Spinal cord (tissue), 10 donors: ENCODE results near the gene TRABD2B. TPM values are rescaled to one million over a fixed set of nuclear protein-coding genes. Genes with fewer than 3 reads are reported as not detected.
A peak's percentile ranks its signal among the peaks of the same experiment; 100 is the strongest.

Experiments
- DNase-seq, 6 donors: peaks; one replicate each; pipeline versions ENCODE4 v3.0.0 to v3.0.0-alpha.2; 2013 to 2015; ENCODE audit warnings: low spot score in 6 of 6, low read depth in 4 of 6
- H3K27ac ChIP-seq: one replicate; pipeline ENCODE4 v1.5.1; 2013; ENCODE audit warnings: low read depth, low read length, control low read depth
- H3K27me3 ChIP-seq: one replicate; pipeline ENCODE4 v1.6.1; 2013; ENCODE audit warnings: low read length; ENCODE audit not compliant: control insufficient read depth, insufficient read depth
- H3K36me3 ChIP-seq: one replicate; pipeline ENCODE4 v1.6.1; 2013; ENCODE audit warnings: low read length; ENCODE audit not compliant: control insufficient read depth, insufficient read depth
- H3K4me1 ChIP-seq: one replicate; pipeline ENCODE4 v1.6.1; 2013; ENCODE audit warnings: low read length; ENCODE audit not compliant: control insufficient read depth, insufficient read depth
- H3K4me3 ChIP-seq: one replicate; pipeline ENCODE4 v1.5.1; 2013; ENCODE audit warnings: low read depth, low read length, control low read depth
- H3K9me3 ChIP-seq: one replicate; pipeline ENCODE4 v1.6.1; 2013; ENCODE audit warnings: low read length; ENCODE audit not compliant: control insufficient read depth, insufficient read depth
- WGBS: methylation state at CpG from one replicate; pipeline ENCODE4 v1.1.5; 2013; ENCODE audit warnings: missing lambda C conversion rate; ENCODE audit not compliant: insufficient coverage; 5-methylcytosine and 5-hydroxymethylcytosine counted together
- polyA plus RNA-seq, 2 donors: library from polyadenylated mRNA; unstranded; fragments of 120-200 nt; gene quantifications; one replicate each; pipeline ENCODE4 v1.2.1, GENCODE V29; 2013; ENCODE audit not compliant: insufficient read length in 2 of 2
- total RNA-seq, 2 donors: library from RNA; depleted of rRNA in 1 of 2; stranded (reverse); fragments of 120-200 nt in 1 of 2; fragments of >200 nt in 1 of 2; gene quantifications; one replicate each; pipeline versions ENCODE4 v1.2.3 to v1.2.4, GENCODE V29; 2013 to 2014
- donor health status: healthy.

The TRABD2B gene
- total and polyA plus RNA-seq, 4 donors = 0.89 to 3.1 (median 1.6) TPM

GRCh38 chr1:47792779-47793178 is 204.4 kb downstream of the TRABD2B start:
- no peak overlapping the region for H3K27ac ChIP-seq
- no peaks in the 10 kb centered on the region for H3K27me3 ChIP-seq
- H3K9me3 ChIP-seq = no peaks in the 10 kb centered on the region
- no peak for DNase-seq
- WGBS = no CpG with 5 or more reads among the region's 3 CpGs
- no peak overlapping the region for H3K4me3 ChIP-seq
- no peaks in the 10 kb centered on the region for H3K36me3 ChIP-seq
- H3K4me1 ChIP-seq = peaks cover 7% of the 10 kb centered on the region

- Histone ChIP-seq H3K9me3 (no peaks in the 10 kb centered on the region), H3K4me1 (peaks cover 3% of the 10 kb centered on the region), H3K27me3 (no peaks in the 10 kb centered on the region), H3K4me3 (no peak overlapping the region), H3K36me3 (no peaks in the 10 kb centered on the region), H3K27ac (no peak overlapping the region)
- 88% methylated on average over 2 of the region's 7 CpGs for WGBS
- no peak for DNase-seq
Measured at GRCh38 chr1:47791879-47792608, 205.1 kb downstream of the TRABD2B start.

GRCh38 chr1:47788761-47789160 is 208.4 kb downstream of the TRABD2B start:
- 100% methylated on average over 1 of the region's 4 CpGs for WGBS
- H3K9me3 ChIP-seq = no peaks in the 10 kb centered on the region
- DNase-seq = no peak
- peaks cover 18% of the 10 kb centered on the region for H3K4me1 ChIP-seq
- H3K27ac ChIP-seq = no peak overlapping the region
- H3K36me3 ChIP-seq = no peaks in the 10 kb centered on the region
- H3K27me3 ChIP-seq = no peaks in the 10 kb centered on the region
- H3K4me3 ChIP-seq = no peak overlapping the region

- H3K36me3 ChIP-seq = no peaks in the 10 kb centered on the region
- no peak overlapping the region for H3K4me3 ChIP-seq
- WGBS = no CpG with 5 or more reads among the region's 1 CpG
- DNase-seq = no peak
- H3K27me3 ChIP-seq = no peaks in the 10 kb centered on the region
- peaks cover 27% of the 10 kb centered on the region for H3K4me1 ChIP-seq
- no peak overlapping the region for H3K27ac ChIP-seq
- H3K9me3 ChIP-seq = no peaks in the 10 kb centered on the region
Measured at GRCh38 chr1:47787560-47787959, 209.6 kb downstream of the TRABD2B start.

GRCh38 chr1:47786316-47786715 is 210.9 kb downstream of the TRABD2B start:
- WGBS = 58% methylated on average over 5 of the region's 6 CpGs

GRCh38 chr1:47785561-47786271 is 211.5 kb downstream of the TRABD2B start:
- Histone ChIP-seq H3K27me3 (no peaks in the 10 kb centered on the region), H3K36me3 (no peaks in the 10 kb centered on the region), H3K9me3 (no peaks in the 10 kb centered on the region), H3K4me3 (no peak overlapping the region), H3K27ac (no peak overlapping the region), H3K4me1 (peaks cover 35% of the 10 kb centered on the region)
- DNase-seq = no peak
- WGBS = 82% methylated on average over 10 of the region's 10 CpGs

More at GRCh38 chr1:47786316-47786715, 210.9 kb downstream of the TRABD2B start:
- Histone ChIP-seq H3K4me3 (no peak overlapping the region), H3K36me3 (no peaks in the 10 kb centered on the region), H3K4me1 (peaks cover 29% of the 10 kb centered on the region), H3K27me3 (no peaks in the 10 kb centered on the region), H3K9me3 (no peaks in the 10 kb centered on the region), H3K27ac (no peak overlapping the region)
- DNase-seq = no peak

GRCh38 chr1:47785118-47785517 is 212.1 kb downstream of the TRABD2B start:
- no peak for DNase-seq
- H3K9me3 ChIP-seq = no peaks in the 10 kb centered on the region
- WGBS = 70% methylated on average over 3 of the region's 4 CpGs
- no peak overlapping the region for H3K4me3 ChIP-seq
- no peaks in the 10 kb centered on the region for H3K27me3 ChIP-seq
- peaks cover 37% of the 10 kb centered on the region for H3K4me1 ChIP-seq
- H3K27ac ChIP-seq = peak overlapping the region; percentile 35
- no peaks in the 10 kb centered on the region for H3K36me3 ChIP-seq

GRCh38 chr1:47784497-47784822 is 212.7 kb downstream of the TRABD2B start:
- H3K27ac ChIP-seq = peak overlapping the region; percentile 35
- H3K4me3 ChIP-seq = no peak overlapping the region
- H3K27me3 ChIP-seq = no peaks in the 10 kb centered on the region
- peaks cover 37% of the 10 kb centered on the region for H3K4me1 ChIP-seq
- no peaks in the 10 kb centered on the region for H3K36me3 ChIP-seq
- no peaks in the 10 kb centered on the region for H3K9me3 ChIP-seq
- 72% methylated on average over 5 of the region's 6 CpGs for WGBS
- DNase-seq = no peak

- Histone ChIP-seq H3K27me3 (no peaks in the 10 kb centered on the region), H3K9me3 (no peaks in the 10 kb centered on the region), H3K36me3 (no peaks in the 10 kb centered on the region), H3K27ac (no peak overlapping the region), H3K4me1 (peaks cover 37% of the 10 kb centered on the region), H3K4me3 (no peak overlapping the region)
- WGBS = 85% methylated on average over 11 of the region's 14 CpGs
- DNase-seq = no peak
Measured at GRCh38 chr1:47783638-47784496, 213.3 kb downstream of the TRABD2B start.
